ENCODE results near the gene ZBED1. TPM values are rescaled to one million over a fixed set of nuclear protein-coding genes. Genes with fewer than 3 reads are reported as not detected.
"Not testable (repeated sequence)": the region's sequence is repeated elsewhere in the genome, so short reads cannot be mapped to it uniquely, and the experiment has no call there.

Gene ZBED1
- total RNA-seq, 2 donors from 2014 or later = 40.7 to 42.0 TPM

GRCh38 chrX:2484721-2485648 is 15.8 kb downstream of the ZBED1 start:
- H3K36me3 ChIP-seq = peaks cover 32% of the 10 kb centered on the region
- TF ChIP-seq, protein P1, sequence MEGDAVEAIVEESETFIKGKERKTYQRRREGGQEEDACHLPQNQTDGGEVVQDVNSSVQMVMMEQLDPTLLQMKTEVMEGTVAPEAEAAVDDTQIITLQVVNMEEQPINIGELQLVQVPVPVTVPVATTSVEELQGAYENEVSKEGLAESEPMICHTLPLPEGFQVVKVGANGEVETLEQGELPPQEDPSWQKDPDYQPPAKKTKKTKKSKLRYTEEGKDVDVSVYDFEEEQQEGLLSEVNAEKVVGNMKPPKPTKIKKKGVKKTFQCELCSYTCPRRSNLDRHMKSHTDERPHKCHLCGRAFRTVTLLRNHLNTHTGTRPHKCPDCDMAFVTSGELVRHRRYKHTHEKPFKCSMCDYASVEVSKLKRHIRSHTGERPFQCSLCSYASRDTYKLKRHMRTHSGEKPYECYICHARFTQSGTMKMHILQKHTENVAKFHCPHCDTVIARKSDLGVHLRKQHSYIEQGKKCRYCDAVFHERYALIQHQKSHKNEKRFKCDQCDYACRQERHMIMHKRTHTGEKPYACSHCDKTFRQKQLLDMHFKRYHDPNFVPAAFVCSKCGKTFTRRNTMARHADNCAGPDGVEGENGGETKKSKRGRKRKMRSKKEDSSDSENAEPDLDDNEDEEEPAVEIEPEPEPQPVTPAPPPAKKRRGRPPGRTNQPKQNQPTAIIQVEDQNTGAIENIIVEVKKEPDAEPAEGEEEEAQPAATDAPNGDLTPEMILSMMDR (IDR thresholded peaks at IDR 0.05) = no peak
- peak overlapping the region; percentile 17 to 37 for H3K4me3 ChIP-seq
- H3K4me1 ChIP-seq = peaks cover 0 to 11% of the 10 kb centered on the region in 2 donors
- H3K27ac ChIP-seq = peak overlapping the region; percentile 59 to 78
- no peak for DNase-seq (ENCODE audit: low spot score)
- no peaks in the 10 kb centered on the region for H3K9me3 ChIP-seq
- H3K27me3 ChIP-seq = no peaks in the 10 kb centered on the region

- peak overlapping the region; percentile 59 to 78 for H3K27ac ChIP-seq
- peaks cover 0 to 11% of the 10 kb centered on the region in 2 donors for H3K4me1 ChIP-seq
- H3K27me3 ChIP-seq = no peaks in the 10 kb centered on the region
- peak overlapping the region in 1 of 2 donors; percentile 37 for H3K4me3 ChIP-seq
- TF ChIP-seq, protein P1 (IDR thresholded peaks at IDR 0.05) = no peak
- H3K9me3 ChIP-seq = no peaks in the 10 kb centered on the region
- no peak for DNase-seq (ENCODE audit: low spot score)
- peaks cover 25% of the 10 kb centered on the region for H3K36me3 ChIP-seq
These were observed 16.5 kb downstream of the ZBED1 start for GRCh38 chrX:2484256-2484655.

GRCh38 chrX:2483398-2484060 is 17.2 kb downstream of the ZBED1 start:
- Histone ChIP-seq H3K4me1 (peaks cover 0 to 11% of the 10 kb centered on the region in 2 donors), H3K9me3 (no peaks in the 10 kb centered on the region), H3K36me3 (peaks cover 17% of the 10 kb centered on the region), H3K4me3 (no peak overlapping the region), H3K27me3 (no peaks in the 10 kb centered on the region), H3K27ac (peak overlapping the region; percentile 59 to 78)
- no peak for DNase-seq (ENCODE audit: low spot score)
- TF ChIP-seq, protein P1 (IDR thresholded peaks at IDR 0.05) = no peak

GRCh38 chrX:2481597-2481996 is 19.2 kb downstream of the ZBED1 start:
- peaks cover 0 to 11% of the 10 kb centered on the region in 2 donors for H3K4me1 ChIP-seq
- H3K27ac ChIP-seq; H3K4me3 ChIP-seq; H3K9me3 ChIP-seq; H3K27me3 ChIP-seq; DNase-seq (ENCODE audit: low spot score); H3K36me3 ChIP-seq: not testable (repeated sequence)

- not testable (repeated sequence) for H3K4me3 ChIP-seq; H3K9me3 ChIP-seq; H3K27me3 ChIP-seq; DNase-seq (ENCODE audit: low spot score); H3K36me3 ChIP-seq; H3K27ac ChIP-seq
- peaks cover 0 to 11% of the 10 kb centered on the region in 2 donors for H3K4me1 ChIP-seq
These were observed 20.8 kb downstream of the ZBED1 start for GRCh38 chrX:2479982-2480381.

DNA sequence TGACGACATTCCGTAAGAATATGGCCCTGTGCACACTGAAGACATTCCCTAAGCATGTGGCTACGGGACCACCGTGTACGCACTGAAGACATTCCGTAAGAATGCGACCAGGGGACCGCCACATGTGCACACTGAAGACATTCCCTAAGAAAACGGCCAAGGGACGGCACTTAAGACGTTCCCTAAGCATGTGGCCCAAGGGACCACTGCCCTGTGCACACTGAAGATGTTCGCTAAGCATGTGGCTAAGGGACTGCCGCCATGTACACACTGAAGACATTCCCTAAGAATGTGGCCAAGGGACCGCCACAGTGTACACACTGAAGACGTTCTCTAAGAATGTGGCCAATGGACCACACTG is 21.4 kb downstream of the ZBED1 start:
- TF ChIP-seq, protein P1 (IDR thresholded peaks at IDR 0.05) = no peak
- no peak for DNase-seq (ENCODE audit: low spot score)
- Histone ChIP-seq H3K4me1 (peaks cover 0 to 8% of the 10 kb centered on the region in 2 donors), H3K36me3 (no peaks in the 10 kb centered on the region), H3K9me3 (no peaks in the 10 kb centered on the region), H3K27ac (no peak overlapping the region), H3K4me3 (no peak overlapping the region), H3K27me3 (no peaks in the 10 kb centered on the region)
